ENCODE results near the gene CAMK1. TPM values are rescaled to one million over a fixed set of nuclear protein-coding genes. Genes with fewer than 3 reads are reported as not detected.
A peak's percentile ranks its signal among the peaks of the same experiment; 100 is the strongest.

CAMK1 gene
- total and polyA plus RNA-seq, 2 of the 4 experiments (the other 2 are of a cell fraction), result 33.3 to 36.4 TPM

DNA sequence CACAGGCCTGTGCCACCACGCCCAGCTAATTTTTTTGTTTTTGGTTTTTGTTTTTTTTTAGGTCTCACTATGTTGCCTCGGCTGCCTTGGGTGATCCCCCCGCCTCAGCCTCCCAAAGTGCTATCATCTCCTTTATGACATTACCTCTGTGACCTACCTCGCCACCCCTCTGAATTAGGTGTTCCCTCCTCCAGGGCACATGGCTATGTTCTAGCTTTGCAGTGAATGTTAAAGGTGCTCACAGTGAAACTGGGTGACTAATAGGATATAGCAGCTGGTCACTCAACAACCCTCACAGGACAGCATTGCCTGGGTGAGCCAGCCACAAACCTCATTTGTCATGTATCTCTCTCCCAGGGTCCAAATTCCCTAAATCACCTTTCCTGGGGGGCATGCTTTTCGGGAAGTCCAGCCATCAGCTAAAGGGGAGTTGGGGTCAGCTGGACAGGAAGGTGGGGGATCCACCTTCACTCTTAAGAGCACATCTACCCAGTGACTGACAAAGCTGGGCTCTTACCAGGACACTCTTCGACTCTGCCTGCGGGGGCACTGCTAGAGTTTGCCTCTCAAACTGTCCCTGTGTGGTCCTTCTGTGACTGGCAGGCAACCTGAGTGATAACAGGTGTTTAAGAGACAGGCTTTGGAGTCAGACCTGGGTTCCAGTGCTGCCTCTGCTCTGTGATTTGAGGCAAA lies 38.7 kb upstream of the CAMK1 start:
- H2AK5ac ChIP-seq (ENCODE audit: low read depth, low read length), result peak overlapping the region; percentile 35
- BruUV-seq (replicated peaks), result no TSS peak
- no peak overlapping the region for H3K56ac ChIP-seq (ENCODE audit: extremely low read depth, insufficient read depth, low read length)
- in situ Hi-C loops (cut with MboI; ENCODE audit: low sequenced_read_pairs), result no loop called here
- no peak overlapping the region for H3K14ac ChIP-seq (replicated peaks; ENCODE audit: low read depth, low read length)
- peak overlapping the region; percentile 54; the same call in 1 of the 2 replicates for H3K4ac ChIP-seq (ENCODE audit: low read depth, low read length)
- H2AK9ac ChIP-seq (replicated peaks; ENCODE audit: low read depth, low read length, poor library complexity), result peak overlapping the region; percentile 62
- dilution Hi-C loops (cut with HindIII; ENCODE audit: low sequenced_read_pairs, unreplicated experiment), result no loop called here
- no peak overlapping the region for H3K23ac ChIP-seq (ENCODE audit: low read depth, low read length)
- H4K20me1 ChIP-seq (ENCODE audit: insufficient read depth, low read length), result peaks cover 24% of the 10 kb centered on the region
- no peak overlapping the region for H3K27ac ChIP-seq (ENCODE audit: insufficient read depth, low read length)
- no peak overlapping the region for H2BK120ac ChIP-seq (ENCODE audit: low read depth, low read length)
- H2BK15ac ChIP-seq (ENCODE audit: low read depth, low read length), result no peak overlapping the region
- H3K4me3 ChIP-seq (ENCODE audit: insufficient read depth, low read depth, low read length), result no peak overlapping the region
- no peak overlapping the region for H2BK5ac ChIP-seq (ENCODE audit: low read depth, low read length, poor library complexity, severe bottlenecking)
- peaks cover 4 to 23% of the 10 kb centered on the region in 2 experiments; a peak in 3 of 4 replicates for H3K79me1 ChIP-seq (ENCODE audit: low read depth in 1 of 2, low read length in 2 of 2)
- no peak overlapping the region for H4K91ac ChIP-seq (ENCODE audit: insufficient read depth, low read depth, low read length)
- DNase-seq (peak; percentile 43), ATAC-seq (ENCODE audit: low read depth) (no peak; the same call in 1 of the 2 replicates)
- no peak overlapping the region for H3K18ac ChIP-seq (ENCODE audit: low read depth, low read length)
- no peaks in the 10 kb centered on the region for H3K27me3 ChIP-seq (ENCODE audit: control insufficient read depth, insufficient read depth, low read length)
- peaks cover 14% of the 10 kb centered on the region for H3K4me1 ChIP-seq (ENCODE audit: control insufficient read depth, insufficient read depth, low read length)
- intact Hi-C loops (cut with micrococcal nuclease), result no loop called here
- H4K8ac ChIP-seq (ENCODE audit: low read depth in 2 of 2, low read length in 2 of 2), result no peak overlapping the region
- H3K4me2 ChIP-seq (ENCODE audit: low read depth, low read length), result no peak overlapping the region
- H2AFZ ChIP-seq (replicated peaks; ENCODE audit: low read length, poor library complexity), result peak overlapping the region; percentile 13
- TF ChIP-seq RFX5 (IDR thresholded peaks at IDR 0.05; ENCODE audit: low read depth, low read length) (no peak), CTCF (conservative IDR thresholded peaks at IDR 0.05; ENCODE audit: low read depth, low read length) (0 out of 2 replicates have a peak, but pooled peaks have one; percentile 23)
- peaks cover 42% of the 10 kb centered on the region for H3K36me3 ChIP-seq (ENCODE audit: control insufficient read depth, insufficient read depth, low read length)
- no peak overlapping the region for H2BK20ac ChIP-seq (ENCODE audit: low read depth, low read length)
- H4K5ac ChIP-seq (ENCODE audit: low read depth, low read length), result no peak overlapping the region
- ChIA-PET CTCF (interaction anchor here (0.5 to 0.9 kb wide), 4 partner anchors 9 to 205 kb away, joined by 3 to 7 read pairs (median 4); no protein-coding TSS in a partner anchor), POLR2A (ENCODE audit: unreplicated experiment) (no interaction called here)
- peaks cover 9% of the 10 kb centered on the region for H3K9me1 ChIP-seq (ENCODE audit: insufficient read depth, low read length)
- H3K9ac ChIP-seq (ENCODE audit: low read depth, low read length), result no peak overlapping the region
- no peaks in the 10 kb centered on the region for H3K9me3 ChIP-seq (ENCODE audit: control insufficient read depth, insufficient read depth, low read length)
- WGBS, 2 experiments (ENCODE audit: extremely low coverage in 2 of 2, insufficient read length in 1 of 2), result no CpG with 5 or more reads among the region's 7 CpGs

Data from IMR-90 (cell line).